Activated naive CD4-positive, alpha-beta T cell treated with anti-CD3 and anti-CD28 coated beads, Interleukin-2, amount 50 U/mL, for 24 hours (primary cell): ENCODE data around the gene LAMA3.

ENCODE experiments used
- H3K27ac Mint-ChIP-seq: one replicate; pipeline ENCODE4 v1.8.0; 2021; ENCODE audit warnings: mild to moderate bottlenecking, mixed read lengths
- H3K27me3 Mint-ChIP-seq: one replicate; pipeline ENCODE4 v1.8.0; 2021; ENCODE audit warnings: mixed read lengths
- H3K36me3 Mint-ChIP-seq: one replicate; pipeline ENCODE4 v1.8.0; 2021; ENCODE audit warnings: mixed read lengths
- H3K4me1 Mint-ChIP-seq: one replicate; pipeline ENCODE4 v1.8.0; 2021; ENCODE audit warnings: mixed read lengths
- H3K4me3 Mint-ChIP-seq: one replicate; pipeline ENCODE4 v1.8.0; 2021; ENCODE audit warnings: mild to moderate bottlenecking, mixed read lengths
- H3K9me3 Mint-ChIP-seq: one replicate; pipeline ENCODE4 v1.8.0; 2021; ENCODE audit warnings: mixed read lengths

Gene LAMA3

GRCh38 chr18:23847321-23847986 is 158.2 kb downstream of the LAMA3 start:
- peaks cover 2% of the 10 kb centered on the region for H3K9me3 Mint-ChIP-seq
- H3K27ac Mint-ChIP-seq: no peak overlapping the region
- H3K36me3 Mint-ChIP-seq: no peaks in the 10 kb centered on the region
- H3K4me3 Mint-ChIP-seq: no peak overlapping the region
- H3K4me1 Mint-ChIP-seq: peaks cover 7% of the 10 kb centered on the region
- no peaks in the 10 kb centered on the region for H3K27me3 Mint-ChIP-seq

- Mint-ChIP-seq H3K27ac (no peak overlapping the region), H3K9me3 (peaks cover 7% of the 10 kb centered on the region), H3K27me3 (no peaks in the 10 kb centered on the region), H3K36me3 (no peaks in the 10 kb centered on the region), H3K4me3 (no peak overlapping the region), H3K4me1 (peaks cover 12% of the 10 kb centered on the region)
These were observed 159.9 kb downstream of the LAMA3 start for GRCh38 chr18:23849141-23849540.

- Mint-ChIP-seq H3K27me3 (no peaks in the 10 kb centered on the region), H3K4me3 (no peak overlapping the region), H3K27ac (no peak overlapping the region), H3K36me3 (no peaks in the 10 kb centered on the region), H3K4me1 (peaks cover 12% of the 10 kb centered on the region), H3K9me3 (peaks cover 7% of the 10 kb centered on the region)
These were observed 161.0 kb downstream of the LAMA3 start for GRCh38 chr18:23850215-23850614.

- Mint-ChIP-seq H3K4me3 (no peak overlapping the region), H3K27ac (peak overlapping the region; percentile 20)
These were observed 162.3 kb downstream of the LAMA3 start for GRCh38 chr18:23851470-23852002.

GRCh38 chr18:23852236-23853045 is 163.2 kb downstream of the LAMA3 start:
- peaks cover 7% of the 10 kb centered on the region for H3K9me3 Mint-ChIP-seq
- H3K4me3 Mint-ChIP-seq: peak overlapping the region; percentile 2
- peaks cover 12% of the 10 kb centered on the region for H3K4me1 Mint-ChIP-seq
- no peaks in the 10 kb centered on the region for H3K27me3 Mint-ChIP-seq
- H3K27ac Mint-ChIP-seq: peak overlapping the region; percentile 76
- H3K36me3 Mint-ChIP-seq: no peaks in the 10 kb centered on the region

More at GRCh38 chr18:23851470-23852002, 162.3 kb downstream of the LAMA3 start:
- H3K4me1 Mint-ChIP-seq: peaks cover 12% of the 10 kb centered on the region
- H3K9me3 Mint-ChIP-seq: peaks cover 7% of the 10 kb centered on the region
- no peaks in the 10 kb centered on the region for H3K27me3 Mint-ChIP-seq
- H3K36me3 Mint-ChIP-seq: no peaks in the 10 kb centered on the region

- Mint-ChIP-seq H3K9me3 (peaks cover 7% of the 10 kb centered on the region), H3K36me3 (no peaks in the 10 kb centered on the region), H3K4me3 (no peak overlapping the region), H3K27me3 (no peaks in the 10 kb centered on the region), H3K4me1 (peaks cover 12% of the 10 kb centered on the region), H3K27ac (no peak overlapping the region)
These were observed 164.4 kb downstream of the LAMA3 start for GRCh38 chr18:23853448-23854195.

GRCh38 chr18:23855721-23856120 is 166.5 kb downstream of the LAMA3 start:
- Mint-ChIP-seq H3K27ac (no peak overlapping the region), H3K4me1 (peaks cover 12% of the 10 kb centered on the region), H3K4me3 (no peak overlapping the region), H3K9me3 (peaks cover 7% of the 10 kb centered on the region), H3K27me3 (no peaks in the 10 kb centered on the region), H3K36me3 (no peaks in the 10 kb centered on the region)

- H3K4me3 Mint-ChIP-seq: no peak overlapping the region
- peaks cover 7% of the 10 kb centered on the region for H3K9me3 Mint-ChIP-seq
- H3K36me3 Mint-ChIP-seq: no peaks in the 10 kb centered on the region
- no peak overlapping the region for H3K27ac Mint-ChIP-seq
- H3K27me3 Mint-ChIP-seq: no peaks in the 10 kb centered on the region
- H3K4me1 Mint-ChIP-seq: peaks cover 12% of the 10 kb centered on the region
These were observed 167.4 kb downstream of the LAMA3 start for GRCh38 chr18:23856466-23857163.

- no peaks in the 10 kb centered on the region for H3K27me3 Mint-ChIP-seq
- H3K9me3 Mint-ChIP-seq: peaks cover 7% of the 10 kb centered on the region
- no peak overlapping the region for H3K27ac Mint-ChIP-seq
- no peak overlapping the region for H3K4me3 Mint-ChIP-seq
- H3K36me3 Mint-ChIP-seq: no peaks in the 10 kb centered on the region
- H3K4me1 Mint-ChIP-seq: peaks cover 12% of the 10 kb centered on the region
These were observed 167.9 kb downstream of the LAMA3 start for GRCh38 chr18:23857164-23857552.

GRCh38 chr18:23857756-23858155 is 168.5 kb downstream of the LAMA3 start:
- H3K27ac Mint-ChIP-seq: no peak overlapping the region
- H3K27me3 Mint-ChIP-seq: no peaks in the 10 kb centered on the region
- H3K36me3 Mint-ChIP-seq: no peaks in the 10 kb centered on the region
- peaks cover 12% of the 10 kb centered on the region for H3K4me1 Mint-ChIP-seq
- H3K4me3 Mint-ChIP-seq: no peak overlapping the region
- H3K9me3 Mint-ChIP-seq: peaks cover 1% of the 10 kb centered on the region

GRCh38 chr18:23859466-23860336 is 170.4 kb downstream of the LAMA3 start:
- H3K4me1 Mint-ChIP-seq: peaks cover 22% of the 10 kb centered on the region
- no peaks in the 10 kb centered on the region for H3K36me3 Mint-ChIP-seq
- H3K27me3 Mint-ChIP-seq: no peaks in the 10 kb centered on the region
- no peak overlapping the region for H3K4me3 Mint-ChIP-seq
- no peaks in the 10 kb centered on the region for H3K9me3 Mint-ChIP-seq
- peak overlapping the region; percentile 14 for H3K27ac Mint-ChIP-seq

- no peaks in the 10 kb centered on the region for H3K36me3 Mint-ChIP-seq
- no peaks in the 10 kb centered on the region for H3K27me3 Mint-ChIP-seq
- no peak overlapping the region for H3K4me3 Mint-ChIP-seq
- H3K9me3 Mint-ChIP-seq: no peaks in the 10 kb centered on the region
- peaks cover 38% of the 10 kb centered on the region for H3K4me1 Mint-ChIP-seq
- no peak overlapping the region for H3K27ac Mint-ChIP-seq
These were observed 172.1 kb downstream of the LAMA3 start for GRCh38 chr18:23861326-23861725.

- peaks cover 43% of the 10 kb centered on the region for H3K4me1 Mint-ChIP-seq
- no peaks in the 10 kb centered on the region for H3K36me3 Mint-ChIP-seq
- no peaks in the 10 kb centered on the region for H3K27me3 Mint-ChIP-seq
- peak overlapping the region; percentile 30 for H3K27ac Mint-ChIP-seq
- no peaks in the 10 kb centered on the region for H3K9me3 Mint-ChIP-seq
- no peak overlapping the region for H3K4me3 Mint-ChIP-seq
These were observed 172.7 kb downstream of the LAMA3 start for GRCh38 chr18:23861805-23862470.

- H3K9me3 Mint-ChIP-seq: no peaks in the 10 kb centered on the region
- peak overlapping the region; percentile 26 for H3K4me3 Mint-ChIP-seq
- no peaks in the 10 kb centered on the region for H3K36me3 Mint-ChIP-seq
- no peaks in the 10 kb centered on the region for H3K27me3 Mint-ChIP-seq
- H3K4me1 Mint-ChIP-seq: peaks cover 46% of the 10 kb centered on the region
- H3K27ac Mint-ChIP-seq: peak overlapping the region; percentile 72
These were observed 175.4 kb downstream of the LAMA3 start for GRCh38 chr18:23864624-23865023.
